ENCODE results near the gene UTF1. TPM values are rescaled to one million over a fixed set of nuclear protein-coding genes. Genes with fewer than 3 reads are reported as not detected.
"Not testable (repeated sequence)": the region's sequence is repeated elsewhere in the genome, so short reads cannot be mapped to it uniquely, and the experiment has no call there.

Gene UTF1
- polyA plus RNA-seq, 3 donors = not detected

- WGBS, 3 donors = 47 to 85% (median 81%) methylated on average over 20 of the region's 20 CpGs
Observed at GRCh38 chr10:133218891-133219290, 11.1 kb upstream of the UTF1 start.

GRCh38 chr10:133219782-133220181 lies 10.2 kb upstream of the UTF1 start:
- WGBS, 3 donors = 6 to 15% (median 13%) methylated on average over 22 to 28 of the region's 28 CpGs
- H3K27ac ChIP-seq (ENCODE audit: low read depth, low read length) = no peak overlapping the region

More at GRCh38 chr10:133218891-133219290, 11.1 kb upstream of the UTF1 start:
- no peak overlapping the region for H3K27ac ChIP-seq (ENCODE audit: low read depth, low read length)

GRCh38 chr10:133221331-133221730 lies 8.7 kb upstream of the UTF1 start:
- no peak overlapping the region for H3K27ac ChIP-seq (ENCODE audit: low read depth, low read length)
- WGBS, 3 donors = 80 to 93% (median 92%) methylated on average over 11 of the region's 11 CpGs

- WGBS, 3 donors = 83 to 89% (median 87%) methylated on average over 10 to 18 of the region's 22 CpGs
- H3K27ac ChIP-seq (ENCODE audit: low read depth, low read length) = not testable (repeated sequence)
Observed at GRCh38 chr10:133221756-133222155, 8.3 kb upstream of the UTF1 start.

GRCh38 chr10:133224076-133224475 lies 5.9 kb upstream of the UTF1 start:
- WGBS, 3 donors = 54 to 81% (median 65%) methylated on average over 14 of the region's 14 CpGs
- no peak overlapping the region for H3K27ac ChIP-seq (ENCODE audit: low read depth, low read length)

GRCh38 chr10:133224756-133225372 lies 5.2 kb upstream of the UTF1 start:
- 48 to 62% (median 56%) methylated on average over 25 of the region's 25 CpGs for WGBS, 3 donors
- H3K27ac ChIP-seq (ENCODE audit: low read depth, low read length) = no peak overlapping the region

GRCh38 chr10:133225707-133226191 lies 4.3 kb upstream of the UTF1 start:
- WGBS, 3 donors = 75 to 82% (median 76%) methylated on average over 23 of the region's 23 CpGs
- H3K27ac ChIP-seq (ENCODE audit: low read depth, low read length) = no peak overlapping the region

- H3K27ac ChIP-seq (ENCODE audit: low read depth, low read length) = no peak overlapping the region
- 43 to 57% (median 48%) methylated on average over 29 to 30 of the region's 30 CpGs for WGBS, 3 donors
Observed at GRCh38 chr10:133226251-133226808, 3.7 kb upstream of the UTF1 start.

- no peak overlapping the region for H3K27ac ChIP-seq (ENCODE audit: low read depth, low read length)
- 75 to 92% (median 80%) methylated on average over 20 to 21 of the region's 21 CpGs for WGBS, 3 donors
Observed at GRCh38 chr10:133227256-133227655, 2.8 kb upstream of the UTF1 start.

GRCh38 chr10:133229265-133230043 lies 563 bp upstream of the UTF1 start:
- WGBS, 3 donors = 5 to 10% (median 8%) methylated on average over 52 to 58 of the region's 58 CpGs
- H3K27ac ChIP-seq (ENCODE audit: low read depth, low read length) = no peak overlapping the region

GRCh38 chr10:133230387-133231195 lies 574 bp downstream of the UTF1 start:
- WGBS, 3 donors = 1 to 4% (median 3%) methylated on average over 69 to 113 of the region's 122 CpGs
- H3K27ac ChIP-seq (ENCODE audit: low read depth, low read length) = no peak overlapping the region

- no peak overlapping the region for H3K27ac ChIP-seq (ENCODE audit: low read depth, low read length)
- WGBS, 3 donors = 11 to 29% (median 22%) methylated on average over 34 to 44 of the region's 44 CpGs
Observed at GRCh38 chr10:133231244-133231945, 1.4 kb downstream of the UTF1 start.

- no peak overlapping the region for H3K27ac ChIP-seq (ENCODE audit: low read depth, low read length)
- WGBS, 3 donors = 38 to 61% (median 59%) methylated on average over 11 of the region's 11 CpGs
Observed at GRCh38 chr10:133231946-133232574, 2.0 kb downstream of the UTF1 start.

GRCh38 chr10:133234796-133235195 lies 4.8 kb downstream of the UTF1 start:
- H3K27ac ChIP-seq (ENCODE audit: low read depth, low read length) = not testable (repeated sequence)
- 47 to 58% (median 53%) methylated on average over 7 of the region's 10 CpGs for WGBS, 3 donors

GRCh38 chr10:133235265-133235855 lies 5.3 kb downstream of the UTF1 start:
- 3 to 7% (median 7%) methylated on average over 36 to 48 of the region's 48 CpGs for WGBS, 3 donors
- H3K27ac ChIP-seq (ENCODE audit: low read depth, low read length) = no peak overlapping the region

GRCh38 chr10:133235932-133236331 lies 5.9 kb downstream of the UTF1 start:
- 3 to 4% (median 4%) methylated on average over 17 to 18 of the region's 18 CpGs for WGBS, 3 donors
- no peak overlapping the region for H3K27ac ChIP-seq (ENCODE audit: low read depth, low read length)

Data from adipose tissue (tissue), 3 donors.